ENCODE data around the gene PIK3C2G.

Gene PIK3C2G

GRCh38 chr12:18643681-18644080, 382.4 kb downstream of the PIK3C2G start:
- Histone ChIP-seq H3K4me1 (ENCODE audit: low read depth, poor library complexity, severe bottlenecking) (no peaks in the 10 kb centered on the region), H2AFZ (ENCODE audit: low read depth) (no peak overlapping the region), H4K20me1 (ENCODE audit: insufficient read depth) (no peaks in the 10 kb centered on the region), H3K36me3 (ENCODE audit: insufficient read depth) (no peaks in the 10 kb centered on the region), H3K79me2 (ENCODE audit: insufficient read depth, low read depth) (no peaks in the 10 kb centered on the region), H3K27ac (no peak overlapping the region), H3K4me3 (IDR thresholded peaks at IDR 0.05; ENCODE audit: insufficient read depth, low read depth, low read length) (no peak overlapping the region), H3K27me3 (ENCODE audit: insufficient read depth, low read depth) (no peaks in the 10 kb centered on the region), H3K4me2 (no peak overlapping the region), H3K9ac (no peak overlapping the region)
- TF ChIP-seq CTCF (conservative IDR thresholded peaks at IDR 0.05; ENCODE audit: low read depth, low read length) = no peak

GRCh38 chr12:18644564-18644963, 383.2 kb downstream of the PIK3C2G start:
- H3K36me3 ChIP-seq (ENCODE audit: insufficient read depth) = no peaks in the 10 kb centered on the region
- no peak overlapping the region for H3K4me2 ChIP-seq
- H3K27me3 ChIP-seq (ENCODE audit: insufficient read depth, low read depth) = no peaks in the 10 kb centered on the region
- no peak overlapping the region for H2AFZ ChIP-seq (ENCODE audit: low read depth)
- H3K27ac ChIP-seq = no peak overlapping the region
- H3K4me1 ChIP-seq (ENCODE audit: low read depth, poor library complexity, severe bottlenecking) = no peaks in the 10 kb centered on the region
- no peaks in the 10 kb centered on the region for H4K20me1 ChIP-seq (ENCODE audit: insufficient read depth)
- H3K4me3 ChIP-seq (IDR thresholded peaks at IDR 0.05; ENCODE audit: insufficient read depth, low read depth, low read length) = no peak overlapping the region
- H3K79me2 ChIP-seq (ENCODE audit: insufficient read depth, low read depth) = no peaks in the 10 kb centered on the region
- TF ChIP-seq CTCF (conservative IDR thresholded peaks at IDR 0.05; ENCODE audit: low read depth, low read length) = no peak
- H3K9ac ChIP-seq = no peak overlapping the region

- no peak for TF ChIP-seq CTCF (conservative IDR thresholded peaks at IDR 0.05; ENCODE audit: low read depth, low read length)
- H3K4me1 ChIP-seq (ENCODE audit: low read depth, poor library complexity, severe bottlenecking) = no peaks in the 10 kb centered on the region
- H3K79me2 ChIP-seq (ENCODE audit: insufficient read depth, low read depth) = no peaks in the 10 kb centered on the region
- no peak overlapping the region for H2AFZ ChIP-seq (ENCODE audit: low read depth)
- no peak overlapping the region for H3K4me2 ChIP-seq
- no peaks in the 10 kb centered on the region for H3K27me3 ChIP-seq (ENCODE audit: insufficient read depth, low read depth)
- no peaks in the 10 kb centered on the region for H3K36me3 ChIP-seq (ENCODE audit: insufficient read depth)
- no peak overlapping the region for H3K27ac ChIP-seq
- H3K4me3 ChIP-seq (IDR thresholded peaks at IDR 0.05; ENCODE audit: insufficient read depth, low read depth, low read length) = no peak overlapping the region
- no peaks in the 10 kb centered on the region for H4K20me1 ChIP-seq (ENCODE audit: insufficient read depth)
- no peak overlapping the region for H3K9ac ChIP-seq
Measured at GRCh38 chr12:18646286-18646890, 385.1 kb downstream of the PIK3C2G start.

GRCh38 chr12:18651525-18651924, 390.2 kb downstream of the PIK3C2G start:
- Histone ChIP-seq H3K27ac (no peak overlapping the region), H3K4me3 (IDR thresholded peaks at IDR 0.05; ENCODE audit: insufficient read depth, low read depth, low read length) (no peak overlapping the region), H4K20me1 (ENCODE audit: insufficient read depth) (no peaks in the 10 kb centered on the region), H3K4me2 (no peak overlapping the region), H2AFZ (ENCODE audit: low read depth) (no peak overlapping the region), H3K79me2 (ENCODE audit: insufficient read depth, low read depth) (no peaks in the 10 kb centered on the region), H3K36me3 (ENCODE audit: insufficient read depth) (no peaks in the 10 kb centered on the region), H3K4me1 (ENCODE audit: low read depth, poor library complexity, severe bottlenecking) (no peaks in the 10 kb centered on the region), H3K9ac (no peak overlapping the region), H3K27me3 (ENCODE audit: insufficient read depth, low read depth) (no peaks in the 10 kb centered on the region)
- no peak for TF ChIP-seq CTCF (conservative IDR thresholded peaks at IDR 0.05; ENCODE audit: low read depth, low read length)

All from KMS-11 (cell line).